GM12878 (cell line): ENCODE results near the gene RGS18. TPM values are rescaled to one million over a fixed set of nuclear protein-coding genes. Genes with fewer than 3 reads are reported as not detected.

ENCODE experiments used
- ATAC-seq: fragments of 200-7000 bp; cut with Tn5 transposase; 3 replicates; pipeline ENCODE4 v1.9.1; 2020; ENCODE audit warnings: mild to moderate bottlenecking, moderate library complexity
- BruUV-seq: library from RNA; stranded (reverse); fragments of 400-500 nt; replicated peaks from 2 replicates; lab custom pipeline; 2021; lab: Mats Ljungman, UMichigan
- CTCF ChIA-PET: fragments of 300-600 bp; sonication (Branson Sonifier 250); formaldehyde crosslinking; extraction: SDS; loops from one replicate; lab custom pipeline; 2021; ENCODE audit warnings: inconsistent platforms; lab: Yijun Ruan, JAX
- POLR2A ChIA-PET: fragments of 350-600 bp; formaldehyde crosslinking; extraction: SDS; loops from one replicate; lab custom pipeline; 2021; ENCODE audit warnings: inconsistent platforms; lab: Charles Lee
- RAD21 ChIA-PET: fragments of 300-600 bp; sonication (Branson Sonifier 250); formaldehyde crosslinking; loops from one replicate; lab custom pipeline; 2023; ENCODE audit warnings: antibody characterized with exemption; ENCODE audit not compliant: unreplicated experiment; lab: Charles Lee
- SMC1A ChIA-PET: fragments of 300-600 bp; sonication (Branson Sonifier 250); formaldehyde crosslinking; loops from one replicate; lab custom pipeline; 2023; ENCODE audit not compliant: unreplicated experiment, uncharacterized antibody; lab: Charles Lee
- DNase-seq: peaks from one replicate; pipeline ENCODE4 v3.0.0-alpha.2; 2011; ENCODE audit warnings: low read depth, low spot score
- FAIRE-seq: peaks from 3 replicates; lab custom pipeline; 2011; peaks lifted over from hg19 to GRCh38; lab: Jason Lieb, UNC
- H2AFZ ChIP-seq: 2 replicates; pipeline ENCODE4 v1.6.0; 2011; ENCODE audit warnings: low read depth, low read length, control low read depth; ENCODE audit not compliant: control insufficient read depth
- H3K27ac ChIP-seq: 2 replicates; pipeline ENCODE4 v1.5.1; 2011; ENCODE audit warnings: control low read depth; ENCODE audit not compliant: control insufficient read depth, insufficient read depth
- H3K27me3 ChIP-seq, 2 experiments: replicated peaks in 1 of 2; 2 replicates each; pipeline versions ENCODE4 v1.6.0 to v1.6.1; 2011; ENCODE audit warnings: low read length in 1 of 2; ENCODE audit not compliant: control insufficient read depth in 2 of 2, insufficient read depth in 2 of 2
- H3K36me3 ChIP-seq, 2 experiments: 2 replicates each; pipeline ENCODE4 v1.5.1; 2011; ENCODE audit warnings: low read length in 1 of 2; ENCODE audit not compliant: control insufficient read depth in 2 of 2, insufficient read depth in 2 of 2
- H3K4me1 ChIP-seq: 2 replicates; pipeline ENCODE4 v1.6.1; 2011; ENCODE audit warnings: mild to moderate bottlenecking, low read length, moderate library complexity, mixed read lengths; ENCODE audit not compliant: control insufficient read depth, insufficient read depth
- H3K4me2 ChIP-seq: 2 replicates; pipeline ENCODE4 v1.6.0; 2011; ENCODE audit warnings: control low read depth; ENCODE audit not compliant: control insufficient read depth, insufficient read depth
- H3K4me3 ChIP-seq: fragments of 200-600 bp; sonication (generic); 2 replicates; pipeline ENCODE4 v1.5.1; 2016
- H3K79me2 ChIP-seq: 2 replicates; pipeline ENCODE4 v1.6.0; 2011; ENCODE audit warnings: low read length; ENCODE audit not compliant: control insufficient read depth, insufficient read depth
- H3K9ac ChIP-seq: 2 replicates; pipeline ENCODE4 v1.8.0; 2011; ENCODE audit warnings: low read length, control low read depth, mixed read lengths; ENCODE audit not compliant: control insufficient read depth, insufficient read depth
- H3K9me3 ChIP-seq: replicated peaks from 3 replicates; pipeline ENCODE4 v1.5.1; 2011; ENCODE audit warnings: mild to moderate bottlenecking, low read length; ENCODE audit not compliant: control insufficient read depth, insufficient read depth
- H4K20me1 ChIP-seq: 2 replicates; pipeline ENCODE4 v1.6.0; 2011; ENCODE audit not compliant: control insufficient read depth, insufficient read depth
- ATF2 ChIP-seq: IDR thresholded peaks from 2 replicates; pipeline ENCODE4 v1.6.1; 2012; ENCODE audit warnings: low read length, inconsistent platforms
- BCL11A ChIP-seq: IDR thresholded peaks from 2 replicates; pipeline ENCODE4 v1.6.1; 2011; ENCODE audit warnings: low read depth, low read length
- CBX5 ChIP-seq: sonication (generic); IDR thresholded peaks from 2 replicates; pipeline ENCODE4 v1.6.1; 2016; ENCODE audit warnings: low read depth, moderate library complexity, mild to moderate bottlenecking, inconsistent platforms
- DPF2 ChIP-seq: fragments of 450-650 bp; IDR thresholded peaks from 2 replicates; pipeline ENCODE4 v1.6.1; 2017; ENCODE audit warnings: mild to moderate bottlenecking
- GATAD2B ChIP-seq: fragments of 450-650 bp; conservative IDR thresholded peaks from 2 replicates; pipeline ENCODE4 v1.6.1; 2017; ENCODE audit warnings: low read depth, mild to moderate bottlenecking, moderate library complexity
- HDAC2 ChIP-seq: fragments of 200-600 bp; sonication (generic); IDR thresholded peaks from 2 replicates; pipeline ENCODE4 v1.6.1; 2017
- IKZF2 ChIP-seq, 2 experiments: fragments of 450-650 bp; IDR thresholded peaks; 2 replicates each; pipeline ENCODE4 v1.6.1; 2017; ENCODE audit warnings: mild to moderate bottlenecking in 2 of 2, moderate library complexity in 2 of 2
- IRF3 ChIP-seq: fragments of 450-650 bp; IDR thresholded peaks from 2 replicates; pipeline ENCODE4 v1.6.1; 2014; ENCODE audit warnings: mild to moderate bottlenecking
- IRF4 ChIP-seq: IDR thresholded peaks from 2 replicates; pipeline ENCODE4 v1.6.1; 2011; ENCODE audit warnings: low read depth, low read length
- IRF5 ChIP-seq: fragments of 450-650 bp; IDR thresholded peaks from 2 replicates; pipeline ENCODE4 v1.6.1; 2017; ENCODE audit warnings: borderline replicate concordance
- JUNB ChIP-seq: IDR thresholded peaks from 2 replicates; pipeline ENCODE4 v1.6.1; 2016; ENCODE audit warnings: antibody characterized with exemption, mild to moderate bottlenecking
- KAT2A ChIP-seq: conservative IDR thresholded peaks from 2 replicates; pipeline ENCODE4 v1.6.1; 2011; ENCODE audit warnings: low read depth, low read length; ENCODE audit not compliant: control insufficient read depth
- KDM1A ChIP-seq: fragments of 200-600 bp; sonication (generic); IDR thresholded peaks from 2 replicates; pipeline ENCODE4 v1.6.1; 2016; ENCODE audit warnings: borderline replicate concordance
- MYC ChIP-seq: IDR thresholded peaks from 2 replicates; pipeline ENCODE4 v1.6.1; 2011; ENCODE audit warnings: mild to moderate bottlenecking, low read length, moderate library complexity, inconsistent platforms; ENCODE audit not compliant: insufficient read depth, insufficient replicate concordance, insufficient read length, severe bottlenecking
- NR2F1 ChIP-seq: fragments of 450-650 bp; conservative IDR thresholded peaks from 2 replicates; pipeline ENCODE4 v1.6.1; 2017; ENCODE audit warnings: mild to moderate bottlenecking
- SIX5 ChIP-seq: IDR thresholded peaks from 2 replicates; pipeline ENCODE4 v1.6.1; 2011; ENCODE audit warnings: mild to moderate bottlenecking, low read depth, low read length, moderate library complexity; ENCODE audit not compliant: severe bottlenecking
- STAT3 ChIP-seq: IDR thresholded peaks from 2 replicates; pipeline ENCODE4 v1.6.1; 2011; ENCODE audit warnings: low read depth, low read length, improper control_type of control experiment
- TAF1 ChIP-seq: IDR thresholded peaks from 2 replicates; pipeline ENCODE4 v1.6.1; 2011; ENCODE audit warnings: mild to moderate bottlenecking, low read depth, low read length, borderline replicate concordance
- TARDBP ChIP-seq: IDR thresholded peaks from 2 replicates; pipeline ENCODE4 v1.6.1; 2016; ENCODE audit warnings: borderline replicate concordance
- ZBED1 ChIP-seq: IDR thresholded peaks from 2 replicates; pipeline ENCODE4 v1.6.1; 2016; ENCODE audit warnings: borderline replicate concordance
- ZBTB4 ChIP-seq: fragments of 450-650 bp; formaldehyde crosslinking; IDR thresholded peaks from 2 replicates; pipeline ENCODE4 v1.4.0; 2022; ENCODE audit warnings: mild to moderate bottlenecking, moderate library complexity
- WGBS: methylation state at CpG from one replicate; pipeline ENCODE4 v1.1.6; 2016; ENCODE audit warnings: low lambda C conversion rate; ENCODE audit not compliant: insufficient replicate concordance, insufficient coverage; ENCODE audit errors: missing lambda C conversion rate; 5-methylcytosine and 5-hydroxymethylcytosine counted together
- in situ Hi-C: fragments of 300-500 bp; cut with MboI; formaldehyde crosslinking; loops from 9 replicates; pipeline ENCODE4 v1.14.3; 2018; ENCODE audit warnings: mixed read lengths
- intact Hi-C: fragments of 100-400 bp; cut with micrococcal nuclease; formaldehyde crosslinking; loops from one replicate; pipeline ENCODE4 v1.14.2; 2022; ENCODE audit not compliant: unreplicated experiment
- polyA plus RNA-seq, 11 experiments: library from polyadenylated mRNA; depleted of rRNA in 4 of 11; unstranded in 6 of 11; stranded (reverse) in 5 of 11; fragments of >200 nt; fragmentation: Nextera tagmentation in 4 of 11; fragmentation: Illumina TruSeq in 1 of 11; extraction: Ambion mirVana in 4 of 11; extraction: Trizol in 1 of 11; gene quantifications; 1 replicate in 1 of 11; 2 replicates in 10 of 11; pipeline versions ENCODE4 v1.2.1 to v1.2.3, GENCODE V29; 2011 to 2016; ENCODE audit warnings: inconsistent platforms in 2 of 11, missing spikeins in 2 of 11, low read depth in 1 of 11
- total RNA-seq, 4 experiments: library from RNA; depleted of rRNA in 3 of 4; stranded (reverse); fragments of >200 nt in 3 of 4; fragmentation: Illumina TruSeq in 1 of 4; extraction: Trizol in 1 of 4; gene quantifications; 2 replicates each; pipeline versions ENCODE4 v1.2.1 to v1.2.3, GENCODE V29; 2013 to 2021

RGS18 gene
- total and polyA plus RNA-seq, 10 of the 15 experiments (the other 5 are each of a cell fraction or from before 2014, with no cell fraction given): not detected

- TF ChIP-seq KAT2A: no peak
- TF ChIP-seq JUNB: no peak
- TF ChIP-seq IRF5: no peak
- TF ChIP-seq TARDBP: no peak
- no peak for TF ChIP-seq MYC
- TF ChIP-seq TAF1: no peak
- no peak for TF ChIP-seq IKZF2 (IDR thresholded peaks at IDR 0.05)
- no peak for TF ChIP-seq IRF4
- TF ChIP-seq KDM1A: no peak
- no peak for TF ChIP-seq NR2F1
- TF ChIP-seq SIX5: no peak
- TF ChIP-seq CBX5: no peak
These were observed 1.2 kb upstream of the RGS18 start (continued) for GRCh38 chr1:192157067-192157466.

GRCh38 chr1:192159014-192159413 lies 752 bp downstream of the RGS18 start:
- ChIA-PET CTCF (no interaction called here), POLR2A (no interaction called here), SMC1A (no interaction called here), RAD21 (no interaction called here)
- intact Hi-C loops: no loop called here
- Histone ChIP-seq H4K20me1 (no peaks in the 10 kb centered on the region), H3K4me1 (no peaks in the 10 kb centered on the region), H3K4me3 (no peak overlapping the region), H3K9me3 (no peaks in the 10 kb centered on the region), H3K4me2 (no peak overlapping the region), H3K27me3 (no peaks in the 10 kb centered on the region), H3K36me3 (no peaks in the 10 kb centered on the region), H2AFZ (no peak overlapping the region), H3K9ac (no peak overlapping the region), H3K79me2 (no peaks in the 10 kb centered on the region), H3K27ac (no peak overlapping the region)
- ATAC-seq: no peak
- no peak for FAIRE-seq
- in situ Hi-C loops: no loop called here
- no TSS peak for BruUV-seq
- 4% methylated on average over 4 of the region's 4 CpGs for WGBS
- no peak for DNase-seq
- TF ChIP-seq BCL11A: no peak
- TF ChIP-seq ATF2: no peak
- no peak for TF ChIP-seq GATAD2B
- no peak for TF ChIP-seq STAT3
- TF ChIP-seq DPF2: no peak
- TF ChIP-seq ZBTB4 (CRISPR knock-in tag): no peak
- TF ChIP-seq HDAC2: no peak
- no peak for TF ChIP-seq ZBED1
- TF ChIP-seq IRF3: no peak
